ENCODE results near the gene HIPK4. TPM values are rescaled to one million over a fixed set of nuclear protein-coding genes. Genes with fewer than 3 reads are reported as not detected.
"Not testable (repeated sequence)": the region's sequence is repeated elsewhere in the genome, so short reads cannot be mapped to it uniquely, and the experiment has no call there.

The HIPK4 gene
- total and polyA plus RNA-seq, 2 of the 8 experiments (the other 6 are each of a cell fraction or from before 2014, with no cell fraction given) = 0.15 to 0.57 TPM

- CTCF ChIA-PET (ENCODE audit: partially characterized antibody) = interaction anchor here (0.6 to 1.5 kb wide), 3 partner anchors 10 to 27 kb away, joined by 3 to 6 read pairs (median 3); no protein-coding TSS in a partner anchor
Measured at GRCh38 chr19:40428197-40428596, 38.2 kb upstream of the HIPK4 start.

More at GRCh38 chr19:40428197-40428596, 38.2 kb upstream of the HIPK4 start:
- H3K9ac ChIP-seq (replicated peaks in 1 of 4; ENCODE audit: extremely low read depth in 1 of 4, low read depth in 3 of 4, low read length in 3 of 4); H3K27ac ChIP-seq (ENCODE audit: low read depth, low read length); H3K79me2 ChIP-seq (ENCODE audit: control insufficient read depth in 1 of 2, insufficient read depth in 2 of 2, low read length in 2 of 2); H3K27me3 ChIP-seq (replicated peaks in 1 of 4; ENCODE audit: control insufficient read depth in 3 of 4, extremely low read depth in 1 of 4, insufficient read depth in 3 of 4, low read length in 3 of 4); H3K14ac ChIP-seq (ENCODE audit: insufficient read length); H3K56ac ChIP-seq (replicated peaks; ENCODE audit: insufficient read length, low read depth, low read length); H4K5ac ChIP-seq (ENCODE audit: insufficient read length, low read depth, low read length); H3K9me3 ChIP-seq (ENCODE audit: insufficient read depth in 2 of 2, low read depth in 1 of 2, low read length in 1 of 2); H3K4me2 ChIP-seq (ENCODE audit: insufficient read depth in 1 of 2, low read depth in 2 of 2, low read length in 2 of 2); H2BK120ac ChIP-seq (replicated peaks; ENCODE audit: low read depth, low read length); H2BK12ac ChIP-seq (ENCODE audit: low read depth, low read length); H3K4ac ChIP-seq (replicated peaks; ENCODE audit: insufficient read length, low read depth, low read length); H2BK15ac ChIP-seq (ENCODE audit: low read length); H2AK5ac ChIP-seq (ENCODE audit: low read depth, low read length); FAIRE-seq; H2BK20ac ChIP-seq (ENCODE audit: low read length); H2AFZ ChIP-seq (ENCODE audit: low read length); H3K23ac ChIP-seq (ENCODE audit: insufficient read length); H2BK5ac ChIP-seq (ENCODE audit: low read depth, low read length); DNase-seq (ENCODE audit: low read depth in 1 of 2, low spot score in 2 of 2); H3K18ac ChIP-seq (ENCODE audit: extremely low read depth, low read length); H3K36me3 ChIP-seq (ENCODE audit: control insufficient read depth in 2 of 4, insufficient read depth in 4 of 4, low read length in 3 of 4); H4K20me1 ChIP-seq (replicated peaks in 1 of 2; ENCODE audit: control insufficient read depth in 1 of 2, insufficient read depth in 2 of 2, low read length in 2 of 2); H4K8ac ChIP-seq (ENCODE audit: extremely low read depth, insufficient read depth, low read length); H3K23me2 ChIP-seq (ENCODE audit: low read depth, low read length); H3K4me3 ChIP-seq (ENCODE audit: extremely low read depth in 1 of 4, insufficient read depth in 2 of 4, low read depth in 3 of 4, low read length in 4 of 4); H3K4me1 ChIP-seq (replicated peaks in 1 of 4; ENCODE audit: control insufficient read depth in 3 of 4, insufficient read depth in 4 of 4, low read length in 3 of 4); H4K91ac ChIP-seq (replicated peaks; ENCODE audit: insufficient read length, low read length); H3K79me1 ChIP-seq (ENCODE audit: low read depth, low read length): not testable (repeated sequence)
- POLR2A ChIA-PET (ENCODE audit: partially characterized antibody) = interaction anchor here (0.6 to 3.1 kb wide), 5 partner anchors 11 to 1342 kb away, joined by 3 to 23 read pairs (median 3); no protein-coding TSS in a partner anchor
- WGBS, 2 experiments (ENCODE audit: extremely low coverage in 1 of 2, insufficient coverage in 1 of 2, insufficient read length in 1 of 2, insufficient replicate concordance in 2 of 2, low coverage in 1 of 2, low lambda C conversion rate in 2 of 2, missing lambda C conversion rate in 1 of 2) = 95% methylated on average over 6 of the region's 7 CpGs; no CpG with 5 or more reads in 1 of the 2 experiments

Data from H1 (cell line).